Measurements from ENCODE around the gene CHSY3.

Gene CHSY3

GRCh38 chr5:130141659-130142320 is 237.5 kb downstream of the CHSY3 start:
- TF ChIP-seq CTCF (IDR thresholded peaks at IDR 0.05; ENCODE audit: poor library complexity, severe bottlenecking) = peak; percentile 84
- ATAC-seq (ENCODE audit: low read depth) (peak; percentile 70), DNase-seq (ENCODE audit: low spot score) (no peak)
- Histone ChIP-seq H3K36me3 (ENCODE audit: low read depth) (no peaks in the 10 kb centered on the region), H3K27me3 (ENCODE audit: insufficient read depth, poor library complexity, severe bottlenecking) (no peaks in the 10 kb centered on the region), H3K4me3 (ENCODE audit: severe bottlenecking) (no peak overlapping the region), H3K27ac (ENCODE audit: poor library complexity, severe bottlenecking) (no peak overlapping the region), H3K4me1 (ENCODE audit: insufficient read depth, poor library complexity, severe bottlenecking) (peaks cover 9% of the 10 kb centered on the region), H3K9me3 (ENCODE audit: severe bottlenecking) (no peaks in the 10 kb centered on the region)

GRCh38 chr5:130151239-130151638 is 247.0 kb downstream of the CHSY3 start:
- Histone ChIP-seq H3K4me1 (ENCODE audit: insufficient read depth, poor library complexity, severe bottlenecking) (peaks cover 5% of the 10 kb centered on the region), H3K27me3 (ENCODE audit: insufficient read depth, poor library complexity, severe bottlenecking) (no peaks in the 10 kb centered on the region), H3K36me3 (ENCODE audit: low read depth) (no peaks in the 10 kb centered on the region), H3K4me3 (ENCODE audit: severe bottlenecking) (no peak overlapping the region), H3K9me3 (ENCODE audit: severe bottlenecking) (no peaks in the 10 kb centered on the region), H3K27ac (ENCODE audit: poor library complexity, severe bottlenecking) (no peak overlapping the region)
- ATAC-seq (ENCODE audit: low read depth) = peak; percentile 62; the same call in 2 of the 3 replicates
- DNase-seq (ENCODE audit: low spot score) = no peak
- TF ChIP-seq CTCF (IDR thresholded peaks at IDR 0.05; ENCODE audit: poor library complexity, severe bottlenecking) = no peak

- Histone ChIP-seq H3K27ac (ENCODE audit: poor library complexity, severe bottlenecking) (no peak overlapping the region), H3K36me3 (ENCODE audit: low read depth) (no peaks in the 10 kb centered on the region), H3K9me3 (ENCODE audit: severe bottlenecking) (no peaks in the 10 kb centered on the region), H3K4me1 (ENCODE audit: insufficient read depth, poor library complexity, severe bottlenecking) (peaks cover 5% of the 10 kb centered on the region), H3K27me3 (ENCODE audit: insufficient read depth, poor library complexity, severe bottlenecking) (no peaks in the 10 kb centered on the region), H3K4me3 (ENCODE audit: severe bottlenecking) (no peak overlapping the region)
- TF ChIP-seq CTCF (IDR thresholded peaks at IDR 0.05; ENCODE audit: poor library complexity, severe bottlenecking) = no peak
- DNase-seq (ENCODE audit: low spot score) (no peak), ATAC-seq (ENCODE audit: low read depth) (no peak)
These were observed 251.2 kb downstream of the CHSY3 start for GRCh38 chr5:130155345-130156011.

GRCh38 chr5:130158036-130158435 is 253.8 kb downstream of the CHSY3 start:
- H3K4me1 ChIP-seq (ENCODE audit: insufficient read depth, poor library complexity, severe bottlenecking) = no peaks in the 10 kb centered on the region
- no peaks in the 10 kb centered on the region for H3K27me3 ChIP-seq (ENCODE audit: insufficient read depth, poor library complexity, severe bottlenecking)
- ATAC-seq (ENCODE audit: low read depth) = no peak
- no peaks in the 10 kb centered on the region for H3K36me3 ChIP-seq (ENCODE audit: low read depth)
- H3K9me3 ChIP-seq (ENCODE audit: severe bottlenecking) = no peaks in the 10 kb centered on the region
- H3K27ac ChIP-seq (ENCODE audit: poor library complexity, severe bottlenecking) = no peak overlapping the region
- no peak overlapping the region for H3K4me3 ChIP-seq (ENCODE audit: severe bottlenecking)
- no peak for DNase-seq (ENCODE audit: low spot score)
- TF ChIP-seq CTCF (IDR thresholded peaks at IDR 0.05; ENCODE audit: poor library complexity, severe bottlenecking) = no peak

GRCh38 chr5:130159968-130160367 is 255.7 kb downstream of the CHSY3 start:
- H3K36me3 ChIP-seq (ENCODE audit: low read depth) = no peaks in the 10 kb centered on the region
- H3K4me3 ChIP-seq (ENCODE audit: severe bottlenecking) = no peak overlapping the region
- no peaks in the 10 kb centered on the region for H3K4me1 ChIP-seq (ENCODE audit: insufficient read depth, poor library complexity, severe bottlenecking)
- no peaks in the 10 kb centered on the region for H3K9me3 ChIP-seq (ENCODE audit: severe bottlenecking)
- DNase-seq (ENCODE audit: low spot score) (no peak), ATAC-seq (ENCODE audit: low read depth) (no peak)
- TF ChIP-seq CTCF (IDR thresholded peaks at IDR 0.05; ENCODE audit: poor library complexity, severe bottlenecking) = no peak
- H3K27me3 ChIP-seq (ENCODE audit: insufficient read depth, poor library complexity, severe bottlenecking) = no peaks in the 10 kb centered on the region
- H3K27ac ChIP-seq (ENCODE audit: poor library complexity, severe bottlenecking) = no peak overlapping the region

Data from RWPE2 (cell line).